HT-29 (cell line): ENCODE data around the gene EFCAB13. TPM values are rescaled to one million over a fixed set of nuclear protein-coding genes. Genes with fewer than 3 reads are reported as not detected.

Experiments used
- DNase-seq: peaks from one replicate; pipeline ENCODE4 v3.0.0-alpha.2; 2015; ENCODE audit warnings: low spot score
- total RNA-seq: library from RNA; depleted of rRNA; stranded (reverse); fragments of >200 nt; shearing (Covaris generic); gene quantifications from 2 replicates; pipeline ENCODE4 v1.2.3, GENCODE V29; 2014; rRNA removed

The EFCAB13 gene, protein sequence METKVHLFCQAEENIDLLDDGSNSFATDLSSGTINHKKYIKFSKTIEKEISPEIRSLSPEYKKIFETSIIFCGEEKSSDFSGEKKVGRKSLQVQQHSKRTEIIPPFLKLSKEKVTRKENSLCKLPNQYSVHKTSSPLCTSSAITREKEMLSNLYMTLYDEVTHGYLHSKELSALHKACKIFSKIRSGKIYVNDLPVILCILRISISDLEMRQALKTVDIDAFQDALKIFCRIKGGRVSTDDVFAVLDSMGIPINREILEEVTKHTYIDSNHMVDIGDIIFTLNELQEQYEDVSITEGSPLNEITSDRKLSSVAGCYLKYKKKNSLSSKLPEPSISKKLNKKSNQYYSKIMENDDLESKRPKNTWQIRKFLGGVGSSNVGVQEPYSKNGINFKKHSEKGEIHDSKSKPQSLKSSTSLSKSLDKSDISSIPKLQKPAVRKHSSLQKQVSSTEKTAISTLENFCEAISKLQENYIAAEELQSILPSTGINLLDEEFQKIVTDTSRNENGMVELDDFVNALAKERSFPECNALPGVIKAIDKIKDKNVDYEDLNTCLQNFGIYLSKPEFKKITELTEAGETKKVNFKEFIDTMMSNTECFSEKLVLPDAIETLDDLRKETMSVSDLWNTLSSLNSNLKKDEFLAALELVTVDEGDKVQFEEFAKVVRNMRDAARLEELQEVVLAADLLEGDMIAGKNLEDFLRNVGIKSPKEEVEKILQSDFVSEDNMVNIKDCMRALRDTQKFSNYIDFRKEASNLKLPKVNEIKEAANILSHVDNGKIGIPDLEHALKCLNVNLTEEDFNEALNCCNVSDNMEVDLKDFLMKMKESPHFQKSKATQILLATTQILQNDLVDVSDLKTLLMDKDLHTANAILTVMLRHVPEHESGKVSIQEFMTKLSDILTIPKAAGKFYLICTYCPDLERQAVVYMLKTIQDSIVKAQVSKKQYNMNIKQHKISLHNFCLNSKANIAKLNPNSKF
- total RNA-seq: 0.10 TPM in 1 of 2 replicates, not detected in the other

DNA sequence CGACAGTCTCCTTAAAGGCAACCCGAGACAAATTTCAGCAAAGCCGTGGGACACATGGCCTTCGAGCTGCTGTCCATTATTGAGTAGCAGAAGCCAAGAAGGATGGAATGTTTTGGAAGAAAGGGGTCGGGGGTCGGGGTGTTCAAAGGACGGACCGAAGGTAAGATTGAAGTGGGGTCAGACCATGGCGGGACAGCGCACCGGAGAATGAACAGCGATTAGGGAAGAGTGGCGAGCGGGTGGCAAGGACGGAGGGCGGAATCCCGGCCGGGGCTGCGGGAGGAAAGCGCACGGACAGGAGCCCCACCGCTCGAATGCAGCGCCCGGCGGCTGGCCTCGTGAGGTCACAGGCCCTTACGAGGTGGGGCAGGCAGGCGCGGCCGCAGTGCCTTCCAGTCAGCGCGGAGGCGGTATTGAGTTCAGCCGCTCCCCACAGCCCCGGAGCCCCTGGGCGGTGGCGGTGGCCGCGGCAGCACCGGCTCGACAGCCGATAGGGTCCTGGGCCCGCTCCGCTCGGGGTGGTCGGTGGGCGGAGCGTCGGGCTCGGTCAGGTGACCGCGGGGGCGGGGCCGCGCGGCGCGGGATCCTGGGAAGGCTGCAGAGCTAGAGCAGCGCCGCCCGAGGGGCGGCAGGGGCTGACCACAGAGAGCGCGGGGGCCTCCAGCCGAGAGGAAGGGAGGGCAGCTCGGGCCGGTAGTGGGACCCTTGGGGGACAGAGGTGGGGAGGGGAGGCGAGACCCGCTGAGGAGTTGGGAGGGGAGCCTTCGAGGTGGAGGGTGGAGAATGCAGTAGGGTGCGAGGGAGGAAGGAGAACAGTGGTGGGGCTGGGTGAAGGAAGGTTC lies at the start of gene EFCAB13:
Gene EFCAB13, plus strand, starts transcription at position 574 of the 842 bp plus-strand sequence. CDS start 4,399 bp downstream, outside the sequence.
- peak; percentile 51 for DNase-seq

DNA sequence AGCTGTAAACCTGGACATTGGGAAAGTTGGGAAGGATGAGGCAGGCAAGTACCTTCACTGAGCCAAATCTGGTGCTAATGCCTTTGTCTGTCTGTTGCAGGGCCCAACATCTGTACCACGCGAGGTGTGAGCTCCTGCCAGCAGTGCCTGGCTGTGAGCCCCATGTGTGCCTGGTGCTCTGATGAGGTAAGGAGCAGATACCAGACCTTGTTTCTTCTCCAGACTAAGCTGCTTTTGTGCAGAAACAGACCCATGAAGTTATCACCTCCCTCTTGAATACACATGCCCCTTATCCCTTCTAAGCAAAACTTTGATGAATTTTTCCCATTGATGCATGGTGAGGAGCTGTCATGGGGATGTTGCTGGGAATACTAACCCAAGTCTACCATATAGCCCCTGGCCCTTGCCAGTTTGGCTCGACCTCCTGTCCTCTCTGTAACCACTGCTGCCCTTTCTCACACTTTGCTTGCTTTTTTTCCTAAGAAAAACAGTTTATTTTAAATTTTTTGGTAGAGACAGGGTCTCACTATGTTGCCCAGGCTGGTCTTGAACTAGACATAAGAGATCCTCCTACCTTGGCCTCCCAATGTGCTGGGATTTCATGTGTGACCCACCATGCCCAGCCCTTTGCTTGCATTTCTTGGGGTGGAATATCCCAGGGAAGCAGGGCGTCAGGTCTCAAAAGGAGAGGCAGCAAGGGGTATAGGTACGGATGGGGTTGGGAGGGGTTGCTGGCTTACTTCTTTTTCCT lies 49.3 kb upstream of the EFCAB13 start:
- DNase-seq: no peak

DNA sequence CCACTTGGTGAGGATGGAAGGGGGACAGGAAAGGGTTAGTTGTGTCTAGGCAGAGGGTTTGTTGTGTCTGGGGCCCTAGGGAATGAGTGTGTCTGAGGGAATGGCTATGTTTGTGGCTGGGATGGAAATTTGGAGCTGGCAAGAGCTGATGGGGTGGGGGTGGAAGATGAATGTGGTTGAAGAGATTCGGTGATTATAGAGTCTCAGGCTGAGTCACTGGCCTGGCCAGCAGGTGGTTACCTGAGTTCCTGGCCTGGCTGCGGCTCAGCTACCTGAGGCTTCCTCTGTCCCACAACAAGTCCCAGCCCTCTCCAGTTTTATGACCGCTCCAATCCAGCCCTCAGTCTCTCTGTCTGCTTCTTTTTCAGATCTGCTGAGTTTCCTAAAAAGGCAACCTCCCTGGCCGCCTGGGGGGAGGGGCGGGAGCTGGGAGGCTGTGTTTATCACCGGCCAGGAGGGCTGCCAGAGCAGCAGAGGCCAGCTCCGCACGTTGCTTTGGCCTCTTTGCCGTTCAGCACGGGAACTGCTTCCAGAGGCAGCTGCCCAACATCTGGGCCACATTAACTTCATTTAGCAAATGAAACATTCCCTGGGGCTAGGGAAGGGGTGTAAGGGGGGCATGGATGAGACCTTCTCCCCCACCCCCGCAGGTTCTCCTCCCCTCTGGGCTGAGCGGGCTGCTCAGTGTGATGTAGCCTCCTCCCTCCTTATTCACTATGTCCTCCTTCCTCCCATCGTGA lies 48.3 kb upstream of the EFCAB13 start:
- no peak for DNase-seq

DNA sequence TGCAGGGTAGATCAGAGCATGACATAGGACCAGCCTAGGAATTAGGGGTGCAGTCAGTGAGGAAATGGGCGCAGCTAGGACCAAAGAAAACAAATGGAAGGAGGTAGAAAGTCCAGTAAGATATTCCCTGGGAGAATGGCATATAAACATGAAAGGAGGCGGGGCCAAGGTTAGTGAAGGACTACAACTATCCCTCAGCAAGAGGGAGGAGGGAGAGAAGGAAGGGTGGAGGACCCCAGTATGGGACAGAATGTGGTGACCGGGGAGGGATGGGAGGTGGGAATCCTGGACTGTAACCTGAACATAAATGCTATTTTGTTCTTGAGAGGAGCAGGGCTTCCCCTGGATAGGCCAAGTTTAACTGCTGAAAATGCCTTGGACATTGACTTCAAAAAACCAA lies 47.3 kb upstream of the EFCAB13 start:
- no peak for DNase-seq

DNA sequence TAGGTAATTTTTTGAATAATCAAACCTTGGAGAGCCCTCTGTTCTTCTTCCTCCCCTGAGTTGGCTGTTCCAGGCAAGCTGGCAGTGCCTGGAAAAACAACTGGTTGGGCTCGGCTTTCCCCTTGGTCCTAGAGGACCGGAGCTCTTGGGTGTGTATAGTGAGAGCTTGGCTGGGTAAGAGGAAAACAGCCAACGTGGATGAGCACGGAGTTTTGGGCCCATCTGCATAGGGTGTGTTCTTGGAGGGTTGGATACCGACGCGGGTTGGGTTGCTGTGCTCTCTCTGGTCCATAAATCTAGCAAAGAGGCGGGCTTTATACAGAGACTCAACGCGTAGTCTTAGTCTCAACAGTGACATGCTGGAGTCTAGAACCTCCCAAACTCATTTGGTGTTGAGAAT lies 46.9 kb upstream of the EFCAB13 start:
- peak; percentile 4 for DNase-seq

DNA sequence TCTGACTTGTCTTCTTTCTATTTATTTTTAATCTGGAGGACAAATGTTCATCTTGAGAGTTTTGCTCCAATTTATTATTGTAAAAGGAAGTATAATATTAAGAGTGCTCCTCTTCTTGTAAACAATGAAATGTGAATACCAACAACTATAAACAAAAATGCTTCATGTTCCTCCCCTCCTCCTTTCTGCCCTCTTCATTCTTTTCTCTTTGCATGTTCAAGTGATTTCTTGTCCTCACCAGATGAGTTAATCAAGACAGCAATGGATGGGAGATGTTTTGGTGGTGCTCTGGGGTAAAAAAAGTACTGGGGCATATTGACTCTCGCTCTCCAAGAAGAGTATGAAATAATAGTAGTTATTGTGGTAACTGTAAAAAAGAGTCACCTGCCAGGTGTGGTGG lies 45.8 kb upstream of the EFCAB13 start:
- no peak for DNase-seq

DNA sequence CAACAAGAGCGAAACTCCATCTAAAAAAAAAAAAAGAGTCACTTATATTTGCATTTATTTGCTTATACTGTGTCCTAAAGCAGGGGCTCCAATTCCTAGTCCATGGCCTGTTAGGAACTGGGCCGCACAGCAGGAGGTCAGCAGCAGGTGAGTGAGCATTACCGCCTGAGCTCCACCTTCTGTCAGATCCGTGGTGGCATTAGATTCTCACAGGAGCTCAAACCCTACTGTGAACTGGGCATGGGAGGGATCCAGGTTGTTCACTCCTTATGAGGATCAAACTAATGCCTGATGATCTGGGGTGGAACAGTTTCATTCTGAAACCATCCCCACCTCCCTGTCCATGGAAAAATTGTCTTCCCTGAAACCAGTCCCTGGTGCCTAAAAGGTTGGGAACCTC lies 45.2 kb upstream of the EFCAB13 start:
- no peak for DNase-seq

DNA sequence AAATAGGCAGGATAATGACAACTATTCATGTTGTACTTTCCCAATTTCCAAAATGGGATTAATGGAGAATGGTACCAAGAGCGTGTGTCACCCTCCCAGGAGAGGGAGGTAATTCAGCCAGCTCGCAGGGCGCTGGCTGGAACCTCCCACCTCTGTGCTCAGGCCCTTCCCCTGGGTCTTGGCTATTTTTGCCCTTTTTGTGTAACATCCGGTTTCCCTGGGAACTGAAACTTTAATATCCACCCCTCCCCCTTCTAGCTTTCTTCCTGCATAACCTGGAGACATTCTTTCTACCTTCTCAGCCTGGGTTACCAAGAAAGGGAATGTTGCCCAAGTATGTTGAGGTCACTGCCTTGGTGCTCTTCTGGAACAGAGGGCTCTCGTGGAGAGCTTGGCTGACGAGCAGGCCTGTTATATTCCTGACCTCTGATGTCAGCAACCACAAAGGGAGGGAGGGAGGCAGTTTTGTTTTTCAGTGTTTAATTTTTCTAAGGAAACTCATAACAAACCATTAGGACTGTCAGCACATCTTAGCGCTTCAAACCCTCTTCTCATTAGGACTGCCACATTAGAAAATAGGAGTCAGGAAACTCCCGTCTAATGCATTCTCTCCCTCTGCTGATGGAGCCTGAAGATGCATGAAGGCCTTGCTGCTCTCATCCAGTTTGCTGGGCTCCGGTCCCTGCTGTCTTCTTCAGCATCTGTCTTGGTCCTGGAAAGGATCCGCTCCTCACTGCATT lies 44.5 kb upstream of the EFCAB13 start:
- no peak for DNase-seq

DNA sequence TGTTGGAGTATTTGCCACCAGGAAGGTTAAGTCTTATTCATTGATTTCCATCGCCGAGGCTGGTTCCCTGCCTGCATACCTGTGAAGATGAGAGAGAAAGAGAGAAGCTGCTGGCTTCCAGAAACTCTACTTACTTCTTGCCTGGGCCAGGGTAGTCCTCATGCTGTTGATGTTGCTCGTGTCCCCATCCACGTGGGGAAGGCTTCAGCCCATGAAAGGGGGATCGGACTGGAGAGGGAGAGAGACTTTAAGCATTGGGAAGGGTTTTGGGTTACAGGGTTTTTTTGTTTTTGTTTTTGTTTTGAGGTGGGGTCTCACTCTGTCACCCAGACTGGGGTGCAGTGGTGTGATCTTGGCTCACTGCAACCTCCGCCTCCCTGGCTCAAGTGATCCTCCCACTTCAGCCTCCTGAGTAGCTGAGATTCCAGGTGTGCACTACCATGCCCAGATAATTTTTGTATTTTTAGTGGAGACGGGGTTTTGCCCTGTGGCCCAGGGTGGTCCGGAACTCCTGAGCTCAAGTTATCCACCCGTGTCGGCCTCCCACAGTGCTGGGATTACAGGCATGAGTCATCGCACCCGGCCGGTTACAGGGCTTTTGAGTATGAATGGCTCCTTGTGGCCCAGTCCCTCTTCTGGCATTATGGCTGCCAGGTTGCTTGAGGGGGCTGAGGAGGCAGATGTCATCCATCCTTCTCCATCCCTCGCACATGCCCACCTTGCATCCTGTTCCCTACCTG lies 43.5 kb upstream of the EFCAB13 start:
- no peak for DNase-seq

DNA sequence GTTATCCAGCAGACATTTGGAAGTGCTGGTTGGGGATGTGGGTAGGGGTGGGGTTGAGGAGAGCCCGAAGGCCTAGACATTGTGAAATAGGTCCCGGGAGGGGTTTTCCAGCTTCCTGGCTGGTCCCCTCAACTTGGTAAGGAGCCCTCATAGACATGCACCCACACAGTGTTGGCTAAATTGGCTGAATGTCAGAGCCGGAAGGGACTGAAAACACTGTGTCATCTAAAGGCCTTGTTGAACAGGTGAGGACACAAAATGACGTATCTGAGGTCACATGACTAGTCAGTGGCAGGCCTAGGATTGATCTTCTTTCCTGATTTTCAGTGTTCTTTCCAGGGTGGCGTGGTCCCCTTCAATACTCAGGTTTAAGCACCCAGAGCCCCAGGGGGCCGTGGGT lies 42.5 kb upstream of the EFCAB13 start:
- no peak for DNase-seq

DNA sequence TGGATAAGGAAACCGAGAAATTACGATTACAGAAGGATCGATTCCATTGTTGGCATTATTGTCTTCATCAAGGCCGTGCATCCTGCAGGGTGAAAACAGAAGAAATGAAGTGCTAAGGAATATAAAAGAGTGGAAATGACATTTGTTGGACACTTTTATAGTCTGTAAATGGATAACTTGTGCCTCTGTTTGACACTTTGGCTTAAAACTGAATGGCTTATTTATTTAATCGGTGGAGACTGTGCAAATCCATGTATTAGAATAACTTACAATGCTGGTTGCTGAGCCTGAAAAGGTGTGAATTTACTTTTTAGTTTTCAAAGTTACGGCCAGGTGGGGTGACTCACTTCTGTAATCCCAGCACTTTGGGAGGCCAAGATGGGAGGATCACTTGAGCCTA lies 38.8 kb upstream of the EFCAB13 start:
- no peak for DNase-seq

DNA sequence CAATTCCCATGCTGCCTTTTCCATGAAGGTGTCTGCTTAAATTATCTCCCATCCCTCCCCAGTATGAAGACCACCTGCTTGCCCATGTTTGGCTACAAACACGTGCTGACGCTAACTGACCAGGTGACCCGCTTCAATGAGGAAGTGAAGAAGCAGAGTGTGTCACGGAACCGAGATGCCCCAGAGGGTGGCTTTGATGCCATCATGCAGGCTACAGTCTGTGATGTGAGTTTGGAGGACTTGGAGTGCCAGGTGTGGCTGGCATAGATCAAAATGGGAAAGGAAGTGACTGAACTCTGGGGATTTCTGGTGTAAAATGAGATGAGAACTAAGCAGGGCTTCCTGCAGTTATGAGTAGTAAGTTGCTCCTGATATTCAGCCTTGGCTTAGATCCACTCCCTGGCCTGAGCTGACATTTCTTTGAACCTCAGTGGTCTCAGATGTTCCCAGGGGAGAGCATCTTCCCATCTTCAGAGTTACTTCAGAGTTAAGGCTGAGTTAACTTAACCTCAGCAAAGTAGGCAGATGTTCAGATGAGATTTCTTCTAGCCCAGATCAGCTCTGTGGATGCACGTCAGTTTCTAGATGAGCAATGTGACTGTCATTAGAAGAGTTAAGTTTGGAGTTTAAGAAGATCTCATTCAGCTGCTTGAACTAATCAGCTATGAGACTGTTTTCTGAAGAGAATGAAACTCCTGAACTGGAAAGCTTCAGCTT lies 37.4 kb upstream of the EFCAB13 start:
- DNase-seq: no peak

DNA sequence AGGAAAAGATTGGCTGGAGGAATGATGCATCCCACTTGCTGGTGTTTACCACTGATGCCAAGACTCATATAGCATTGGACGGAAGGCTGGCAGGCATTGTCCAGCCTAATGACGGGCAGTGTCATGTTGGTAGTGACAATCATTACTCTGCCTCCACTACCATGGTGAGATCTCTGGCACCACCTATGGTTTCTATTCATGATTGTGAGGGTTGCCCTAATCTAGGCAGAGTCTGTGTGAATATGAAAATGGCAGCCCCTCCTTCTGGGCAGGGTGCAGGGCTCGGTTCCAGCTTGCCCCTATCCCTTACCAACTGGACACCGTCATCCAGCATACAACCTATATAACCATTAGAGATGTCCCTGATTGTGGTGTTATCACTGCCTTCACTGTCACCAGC lies 36.7 kb upstream of the EFCAB13 start:
- no peak for DNase-seq

DNA sequence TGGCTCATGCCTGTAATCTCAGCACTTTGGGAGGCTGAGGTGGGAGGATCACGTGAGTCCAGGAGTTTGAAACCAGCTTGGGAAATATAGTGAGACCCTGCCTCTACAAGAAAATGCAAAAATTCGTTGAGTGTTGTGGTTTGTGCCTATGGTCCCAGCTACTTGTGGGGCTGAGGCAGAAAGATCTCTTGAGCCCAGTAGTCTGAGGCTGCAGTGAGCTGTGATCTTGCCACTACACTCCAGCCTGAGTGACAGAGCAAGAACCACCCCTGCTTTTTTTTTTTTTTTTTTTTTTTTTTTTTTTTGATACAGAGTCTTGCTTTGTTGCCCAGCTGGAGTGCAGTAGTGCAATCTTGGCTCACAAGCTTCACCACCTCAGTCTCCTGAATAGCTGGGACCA lies 36.1 kb upstream of the EFCAB13 start:
- DNase-seq: no peak

DNA sequence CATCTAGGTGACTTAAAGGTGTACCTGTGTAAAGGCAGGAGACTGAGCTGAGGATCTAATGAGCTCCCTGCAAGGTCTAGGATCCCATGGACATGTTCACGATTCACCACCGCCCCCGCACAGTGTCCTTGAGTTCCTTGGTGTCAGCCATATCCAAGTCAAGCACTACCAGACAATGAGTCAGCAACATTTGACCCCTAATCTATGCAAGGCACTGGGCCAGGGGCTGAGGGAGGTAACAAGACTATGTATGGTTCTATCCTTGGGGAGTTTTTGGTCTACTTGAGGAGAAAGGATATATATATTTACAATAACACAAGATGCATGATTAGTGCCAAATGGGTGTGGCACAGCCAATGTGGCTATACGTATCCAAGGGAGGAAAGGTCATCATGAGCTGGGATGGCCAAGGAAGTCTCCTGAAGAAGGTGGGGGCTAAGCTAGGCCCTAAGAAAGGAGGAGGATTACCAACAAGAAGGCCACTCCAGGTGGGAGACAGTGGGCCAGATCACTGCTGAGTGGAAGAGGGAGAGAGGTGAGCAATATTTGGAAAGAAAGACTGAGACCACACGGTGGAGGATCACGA lies 35.1 kb upstream of the EFCAB13 start:
- no peak for DNase-seq

DNA sequence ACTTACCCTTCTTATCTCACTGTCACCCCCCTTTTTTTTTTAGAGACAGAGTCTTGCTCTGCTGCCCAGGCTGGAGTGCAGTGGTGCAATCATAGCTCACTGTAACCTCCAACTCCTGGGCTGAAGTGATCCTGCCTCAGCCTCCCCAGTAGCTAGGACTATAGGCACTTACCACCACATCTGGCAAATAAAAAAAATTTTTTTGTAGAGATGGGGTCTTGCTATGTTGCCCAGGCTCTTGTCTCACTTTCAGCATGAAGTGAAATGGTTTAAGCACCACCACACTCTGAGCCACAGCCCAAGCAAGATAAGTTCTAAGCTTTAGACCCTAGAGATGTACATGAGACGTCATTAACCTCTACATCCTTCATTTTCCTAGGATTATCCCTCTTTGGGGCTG lies 34.5 kb upstream of the EFCAB13 start:
- no peak for DNase-seq

DNA sequence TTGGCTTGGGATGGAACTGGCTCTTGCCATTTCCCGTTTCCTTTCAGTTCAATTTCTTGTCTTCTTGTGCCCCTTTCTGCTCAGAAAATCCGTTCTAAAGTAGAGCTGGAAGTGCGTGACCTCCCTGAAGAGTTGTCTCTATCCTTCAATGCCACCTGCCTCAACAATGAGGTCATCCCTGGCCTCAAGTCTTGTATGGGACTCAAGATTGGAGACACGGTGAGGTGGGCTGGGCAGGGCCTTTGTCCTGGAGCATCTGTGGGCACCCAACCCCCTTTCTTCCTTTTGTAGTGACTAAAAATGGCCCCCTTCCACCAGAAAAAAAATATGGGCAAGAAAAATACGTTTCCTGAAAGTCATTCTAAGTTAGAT lies 32.9 kb upstream of the EFCAB13 start:
- DNase-seq: no peak
